Endothelial cell of umbilical vein (primary cell): ENCODE measurements around the gene KCNN3. TPM values are rescaled to one million over a fixed set of nuclear protein-coding genes. Genes with fewer than 3 reads are reported as not detected.

Experiments used
- BruUV-seq: library from RNA; stranded (reverse); fragments of 400-500 nt; replicated peaks from 2 replicates; lab custom pipeline; 2021; lab: Mats Ljungman, UMichigan
- CTCF ChIA-PET: fragments of 300-600, 350-600 bp; sonication (Branson Sonifier 250); formaldehyde crosslinking; loops from one replicate; lab custom pipeline; 2021; ENCODE audit warnings: antibody characterized with exemption, inconsistent platforms; lab: Charles Lee
- POLR2A ChIA-PET: fragments of 300-600, 350-600 bp; sonication (Branson Sonifier 250); formaldehyde crosslinking; loops from one replicate; lab custom pipeline; 2021; ENCODE audit warnings: antibody characterized with exemption, inconsistent platforms; lab: Charles Lee
- DNase-seq: peaks from one replicate; pipeline ENCODE4 v3.0.0-alpha.2; 2011; ENCODE audit warnings: low read depth, low spot score
- FAIRE-seq: peaks from 2 replicates; lab custom pipeline; 2011; peaks lifted over from hg19 to GRCh38; lab: Jason Lieb, UNC
- H2AFZ ChIP-seq: 2 replicates; pipeline ENCODE4 v1.6.0; 2012; ENCODE audit warnings: low read depth, low read length, control low read depth, inconsistent platforms
- H3K27ac ChIP-seq: 2 replicates; pipeline ENCODE4 v1.5.1; 2011; ENCODE audit warnings: low read depth, mild to moderate bottlenecking, control low read depth, low read length, moderate library complexity; ENCODE audit not compliant: insufficient read depth
- H3K27me3 ChIP-seq, 2 experiments: 2 replicates each; pipeline versions ENCODE4 v1.6.0 to v1.6.1; 2011; ENCODE audit warnings: low read length in 2 of 2, mixed read lengths in 1 of 2; ENCODE audit not compliant: control insufficient read depth in 2 of 2, insufficient read depth in 2 of 2
- H3K36me3 ChIP-seq, 2 experiments: 2 replicates in 1 of 2; 3 replicates in 1 of 2; pipeline ENCODE4 v1.5.1; 2011; ENCODE audit warnings: low read length in 2 of 2, mild to moderate bottlenecking in 1 of 2, moderate library complexity in 1 of 2; ENCODE audit not compliant: control insufficient read depth in 2 of 2, insufficient read depth in 2 of 2; ENCODE audit errors: extremely low read depth in 1 of 2
- H3K4me1 ChIP-seq: 3 replicates; pipeline ENCODE4 v1.5.1; 2011; ENCODE audit warnings: mild to moderate bottlenecking, low read length; ENCODE audit not compliant: control insufficient read depth, insufficient read depth; ENCODE audit errors: extremely low read depth
- H3K4me2 ChIP-seq: 2 replicates; pipeline ENCODE4 v1.6.1; 2011; ENCODE audit warnings: low read length, control low read depth, mixed read lengths; ENCODE audit not compliant: insufficient read depth
- H3K4me3 ChIP-seq, 3 experiments: fragments of 200-600 bp in 1 of 3; sonication (generic), shearing (Covaris generic) in 1 of 3; replicated peaks in 1 of 3; 2 replicates each; pipeline ENCODE4 v1.5.1; 2011 to 2016; ENCODE audit warnings: control low read depth in 3 of 3, low read length in 3 of 3, mild to moderate bottlenecking in 2 of 3, inconsistent platforms in 1 of 3, low read depth in 1 of 3, moderate library complexity in 1 of 3; ENCODE audit not compliant: insufficient read depth in 1 of 3
- H3K79me2 ChIP-seq: 2 replicates; pipeline ENCODE4 v1.6.0; 2012; ENCODE audit warnings: low read length, inconsistent platforms; ENCODE audit not compliant: control insufficient read depth, insufficient read depth
- H3K9ac ChIP-seq: replicated peaks from 2 replicates; pipeline ENCODE3; 2011; ENCODE audit warnings: low read length, control low read depth; ENCODE audit not compliant: insufficient read depth; ENCODE audit errors: extremely low read depth
- H3K9me1 ChIP-seq: replicated peaks from 3 replicates; pipeline ENCODE4 v1.6.0; 2011; ENCODE audit warnings: mild to moderate bottlenecking, low read length; ENCODE audit not compliant: control insufficient read depth, insufficient read depth; ENCODE audit errors: extremely low read depth
- H3K9me3 ChIP-seq: replicated peaks from 2 replicates; pipeline ENCODE4 v1.5.1; 2012; ENCODE audit warnings: low read length, inconsistent platforms; ENCODE audit not compliant: control insufficient read depth, insufficient read depth
- H4K20me1 ChIP-seq: replicated peaks from 2 replicates; pipeline ENCODE3; 2011; ENCODE audit warnings: mild to moderate bottlenecking, low read length; ENCODE audit not compliant: control insufficient read depth, insufficient read depth; ENCODE audit errors: extremely low read depth
- CTCF ChIP-seq, 2 donors: IDR thresholded peaks; 1 replicate in 1 of 2; 2 replicates in 1 of 2; pipeline ENCODE4 v1.5.1; 2011; ENCODE audit warnings: low read length in 2 of 2, mild to moderate bottlenecking in 2 of 2, moderate library complexity in 2 of 2, control low read depth in 1 of 2, inconsistent platforms in 1 of 2, low read depth in 1 of 2; ENCODE audit not compliant: insufficient read depth in 1 of 2; ENCODE audit errors: extremely low read depth in 1 of 2
- EZH2 ChIP-seq: IDR thresholded peaks from 2 replicates; pipeline ENCODE4 v1.6.1; 2012; ENCODE audit warnings: borderline replicate concordance, low read depth, mild to moderate bottlenecking, moderate library complexity, low read length, inconsistent platforms; ENCODE audit not compliant: severe bottlenecking
- FOS ChIP-seq: IDR thresholded peaks from 2 replicates; pipeline ENCODE4 v1.6.1; 2011; ENCODE audit warnings: mild to moderate bottlenecking, low read length, moderate library complexity, borderline replicate concordance; ENCODE audit not compliant: insufficient read depth
- GATA2 ChIP-seq: IDR thresholded peaks from 2 replicates; pipeline ENCODE4 v1.7.0; 2011; ENCODE audit warnings: low read depth, mild to moderate bottlenecking, moderate library complexity, mixed read lengths, low read length; ENCODE audit not compliant: insufficient read length, insufficient read depth
- JUN ChIP-seq: IDR thresholded peaks from 2 replicates; pipeline ENCODE4 v1.6.1; 2011; ENCODE audit warnings: borderline replicate concordance, low read depth; ENCODE audit not compliant: insufficient read length, insufficient read depth
- MAX ChIP-seq: IDR thresholded peaks from 2 replicates; pipeline ENCODE4 v1.6.1; 2011; ENCODE audit not compliant: insufficient read depth, insufficient read length
- MYC ChIP-seq: IDR thresholded peaks from one replicate; pipeline ENCODE4 v1.6.1; 2011; ENCODE audit warnings: mild to moderate bottlenecking, low read depth, low read length
- POLR2A ChIP-seq: IDR thresholded peaks from 2 replicates; pipeline ENCODE4 v1.6.1; 2012; ENCODE audit warnings: low read depth, mild to moderate bottlenecking, control low read depth, low read length
- POLR2AphosphoS5 ChIP-seq: IDR thresholded peaks from 2 replicates; pipeline ENCODE4 v1.6.1; 2012; ENCODE audit warnings: low read depth, mild to moderate bottlenecking, control low read depth, low read length, moderate library complexity; ENCODE audit not compliant: insufficient read depth
- dilution Hi-C: fragments of 300-500 bp; cut with MboI; formaldehyde crosslinking; loops from one replicate; pipeline ENCODE4 v1.15.0; 2019; ENCODE audit warnings: low sequenced_read_pairs; ENCODE audit not compliant: extremely low pct_ligation_motif_present
- intact Hi-C: fragments of 100-400 bp; cut with micrococcal nuclease; formaldehyde crosslinking; loops from one replicate; pipeline ENCODE4 v1.10.0; 2022
- polyA plus RNA-seq, 4 experiments: library from polyadenylated mRNA; depleted of rRNA in 3 of 4; stranded (reverse) in 3 of 4; unstranded in 1 of 4; fragments of >200 nt; gene quantifications; 2 replicates each; pipeline versions ENCODE4 v1.2.1 to v1.2.3, GENCODE V29; 2011 to 2012; ENCODE audit warnings: missing spikeins in 1 of 4
- total RNA-seq: library from RNA; stranded (reverse); gene quantifications from 2 replicates; pipeline ENCODE4 v1.2.3, GENCODE V29; 2021

KCNN3 gene
- total and polyA plus RNA-seq, 2 donors (not counting 3 experiments of a cell fraction or from before 2014, with no cell fraction given) = 0.91 to 1.1 TPM

GRCh38 chr1:154767315-154768240 is 102.5 kb downstream of the KCNN3 start:
- DNase-seq = peak; percentile 71
- H3K27ac ChIP-seq = no peak overlapping the region
- no peak overlapping the region for H3K9ac ChIP-seq

More at GRCh38 chr1:154767315-154768240, 102.5 kb downstream of the KCNN3 start:
- POLR2A ChIA-PET = no interaction called here
- Histone ChIP-seq H2AFZ (no peak overlapping the region), H3K4me1 (peaks cover 2% of the 10 kb centered on the region), H4K20me1 (no peaks in the 10 kb centered on the region), H3K36me3 (no peaks in the 10 kb centered on the region), H3K9me1 (no peaks in the 10 kb centered on the region), H3K79me2 (no peaks in the 10 kb centered on the region), H3K9me3 (no peaks in the 10 kb centered on the region), H3K4me2 (no peak overlapping the region), H3K4me3 (no peak overlapping the region), H3K27me3 (peaks cover 9 to 25% of the 10 kb centered on the region in 2 experiments)
- dilution Hi-C loops = no loop called here
- TF ChIP-seq EZH2 (no peak), JUN (no peak), POLR2A (no peak), CTCF (IDR thresholded peaks at IDR 0.05; ENCODE audit: extremely low read depth in 1 of 2, insufficient read depth in 1 of 2, low read depth in 1 of 2, low read length in 2 of 2) (no peak), GATA2 (no peak), MYC (no peak), MAX (no peak), POLR2AphosphoS5 (no peak), FOS (no peak)
- BruUV-seq = no TSS peak
- no peak for FAIRE-seq
- intact Hi-C loops = no loop called here
- CTCF ChIA-PET = interaction anchor here (0.6 to 7.1 kb wide), 6 partner anchors 7 to 169 kb away, joined by 3 to 50 read pairs (median 5); partner anchors contain the start of genes KCNN3 and PMVK
